Astrocyte of the hippocampus (primary cell): ENCODE results near the gene LAMA2.

ENCODE experiments used
- DNase-seq: peaks from one replicate; pipeline ENCODE4 v3.0.0; 2011; ENCODE audit warnings: low read depth, low spot score

LAMA2 gene

DNA sequence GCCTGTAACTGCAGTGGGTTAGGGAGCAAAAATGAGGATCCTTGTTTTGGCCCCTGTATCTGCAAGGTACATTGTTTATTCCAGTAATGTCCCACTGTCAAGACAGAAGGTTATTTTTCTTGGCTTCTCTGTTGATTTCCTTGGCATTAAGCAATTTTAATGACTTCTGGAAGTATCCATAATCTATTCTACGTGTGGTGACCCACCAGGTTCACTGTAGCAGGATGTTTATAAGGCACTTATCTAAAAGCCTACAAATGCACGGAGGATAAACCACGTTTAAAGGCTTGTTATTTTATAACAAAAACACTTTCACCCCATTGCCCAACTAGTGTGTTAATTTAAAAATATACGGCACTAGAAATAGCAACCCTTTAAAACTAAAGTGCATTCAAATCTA is 294.9 kb downstream of the LAMA2 start:
- no peak for DNase-seq

DNA sequence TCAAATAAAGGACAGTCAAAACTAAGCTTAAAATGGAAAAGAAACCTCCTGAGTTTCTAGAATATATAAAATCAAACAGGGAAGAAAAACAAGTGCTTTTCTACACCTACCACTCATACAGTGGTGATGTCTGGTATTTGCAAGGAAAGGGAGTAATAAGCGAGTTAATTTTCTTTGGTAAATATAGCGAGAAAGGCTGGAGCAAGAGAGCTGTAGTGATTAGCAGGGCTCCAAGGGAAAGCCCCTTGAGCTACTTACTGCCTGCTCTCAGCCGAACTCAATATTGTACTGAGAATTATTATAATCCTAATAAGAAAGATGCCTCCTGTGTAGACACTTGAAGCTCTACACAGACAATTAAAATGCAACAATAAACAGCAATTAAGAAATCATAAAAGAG is 296.3 kb downstream of the LAMA2 start:
- no peak for DNase-seq

GRCh38 chr6:129181001-129181400 is 298.1 kb downstream of the LAMA2 start:
- no peak for DNase-seq

DNA sequence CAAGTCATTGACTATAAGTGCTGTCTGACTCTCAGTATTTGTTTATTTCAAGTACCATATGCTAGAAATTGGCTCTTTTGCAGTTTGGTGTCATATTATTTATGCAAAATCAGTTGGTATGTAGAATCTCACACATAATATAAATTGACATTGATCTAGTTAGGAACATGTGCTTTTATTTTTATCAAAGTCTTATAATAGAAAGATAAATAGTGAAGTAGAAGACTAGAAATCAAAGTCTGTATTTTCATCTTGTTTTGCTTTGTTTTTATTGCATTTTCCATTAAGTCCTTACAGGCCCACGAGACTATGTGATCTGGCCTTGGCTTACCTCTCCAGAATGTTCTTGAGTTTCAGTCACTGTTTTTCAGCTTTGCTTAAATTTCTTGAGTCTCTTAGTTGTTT is 300.3 kb downstream of the LAMA2 start:
- DNase-seq, result no peak

GRCh38 chr6:129183681-129184301 is 300.9 kb downstream of the LAMA2 start:
- DNase-seq, result no peak

GRCh38 chr6:129184324-129184723 is 301.4 kb downstream of the LAMA2 start:
- DNase-seq, result no peak

- no peak for DNase-seq
These were observed 301.9 kb downstream of the LAMA2 start for GRCh38 chr6:129184808-129185366.

DNA sequence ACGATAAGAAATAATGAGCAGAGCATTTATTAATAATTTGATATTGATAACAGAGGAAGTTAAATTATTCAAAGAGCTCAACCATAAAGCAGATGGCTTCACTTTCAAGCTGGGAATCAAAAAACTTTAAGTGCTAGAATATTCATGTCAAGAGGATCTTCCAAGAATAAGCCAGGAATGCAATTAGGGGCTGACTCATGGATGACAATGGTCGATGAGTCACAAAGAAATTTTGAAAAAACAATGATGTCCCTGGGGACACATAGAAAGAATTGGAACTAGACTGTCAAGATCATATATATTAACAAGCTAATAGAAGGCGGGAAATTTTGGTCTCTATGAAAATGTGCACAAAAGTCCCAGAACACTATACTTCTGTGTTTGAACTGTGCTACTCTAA is 304.1 kb downstream of the LAMA2 start:
- DNase-seq, result peak; percentile 64

DNA sequence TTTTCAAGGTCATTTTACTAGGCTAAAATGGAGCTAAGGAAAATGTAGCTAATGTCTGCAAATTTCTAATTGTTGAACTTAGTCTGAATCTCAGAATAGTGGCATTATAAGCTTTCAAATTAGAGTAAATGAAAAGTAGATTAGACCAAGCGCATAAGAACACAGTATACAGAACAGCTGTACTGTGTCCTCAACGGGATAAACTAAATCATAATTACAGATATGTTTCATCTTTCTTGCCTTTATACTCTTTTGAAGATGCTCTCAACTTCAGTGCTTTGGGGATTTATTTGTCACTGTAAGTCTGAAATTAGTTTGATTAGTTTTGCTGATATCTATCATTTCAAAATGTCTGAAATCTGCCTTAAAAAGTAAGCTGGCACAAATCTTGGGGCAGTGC is 305.4 kb downstream of the LAMA2 start:
- no peak for DNase-seq

- DNase-seq, result no peak
These were observed 305.9 kb downstream of the LAMA2 start for GRCh38 chr6:129188795-129189194.

DNA sequence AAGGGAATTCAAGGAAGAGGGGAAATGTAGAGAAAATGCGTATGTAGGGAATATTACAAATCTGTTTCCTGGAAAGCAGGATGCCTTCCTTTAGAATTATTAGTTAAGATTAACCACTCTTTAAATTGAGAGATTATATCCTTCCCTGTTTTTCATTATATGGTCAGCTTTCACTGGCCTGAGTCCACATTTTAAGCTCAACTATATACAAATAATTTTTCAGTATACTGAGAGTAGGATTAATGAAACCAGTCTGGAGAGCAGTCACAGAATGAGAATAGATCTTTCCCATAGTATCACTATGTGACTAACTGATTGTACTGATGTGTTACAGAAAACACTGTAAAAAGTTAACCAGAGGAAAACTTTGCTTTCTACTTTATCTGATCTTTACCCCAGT is 306.3 kb downstream of the LAMA2 start:
- DNase-seq, result no peak

GRCh38 chr6:129191235-129191634 is 308.3 kb downstream of the LAMA2 start:
- no peak for DNase-seq

DNA sequence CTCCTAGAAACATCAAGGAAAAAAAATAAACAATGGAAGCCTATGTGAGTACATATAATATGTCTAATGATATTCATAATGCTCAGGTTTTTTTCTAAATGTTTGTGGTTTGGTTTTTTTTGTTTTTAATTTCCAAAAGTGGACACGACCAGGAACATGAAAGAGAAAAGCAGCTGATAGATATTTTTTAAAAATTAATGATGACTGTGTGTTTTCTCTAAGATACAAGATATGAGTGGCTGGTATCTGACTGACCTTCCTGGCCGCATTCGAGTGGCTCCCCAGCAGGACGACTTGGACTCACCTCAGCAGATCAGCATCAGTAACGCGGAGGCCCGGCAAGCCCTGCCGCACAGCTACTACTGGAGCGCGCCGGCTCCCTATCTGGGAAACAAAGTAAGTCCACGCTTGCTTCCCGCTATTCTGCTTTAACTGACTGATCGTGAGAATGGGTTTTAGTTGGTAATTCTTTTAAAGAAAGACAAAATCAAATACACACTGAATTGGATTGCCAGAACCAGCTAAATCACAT is 309.6 kb downstream of the LAMA2 start:
- no peak for DNase-seq

DNA sequence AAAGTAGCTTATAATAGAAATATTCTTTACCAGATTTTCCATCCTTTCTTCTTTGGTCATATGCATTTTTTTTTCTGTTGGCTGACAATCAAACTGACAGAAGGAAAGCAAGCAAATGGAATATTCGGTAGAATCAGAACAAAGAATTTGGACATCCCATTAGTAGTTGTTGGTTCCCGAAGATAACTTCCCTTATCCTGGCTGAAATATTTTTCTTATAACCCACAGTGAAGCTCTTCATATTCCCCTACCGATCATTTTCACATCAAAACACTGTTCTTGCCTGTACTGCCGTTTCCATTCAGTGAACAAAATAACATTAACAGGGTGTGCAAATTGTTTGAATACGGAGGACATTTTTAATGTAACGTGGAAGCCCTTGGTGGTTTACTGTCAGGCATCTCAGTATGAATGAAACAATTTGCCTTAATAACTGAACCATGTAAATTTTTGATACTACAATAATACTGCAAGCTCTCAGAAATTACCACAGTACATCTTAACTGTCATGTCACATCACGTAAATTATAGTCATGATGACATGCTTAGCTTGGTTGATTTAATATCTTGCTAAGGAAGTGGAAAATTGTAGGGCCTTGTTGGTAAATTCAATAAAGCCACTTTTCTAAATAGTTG is 311.5 kb downstream of the LAMA2 start:
- DNase-seq, result no peak

DNA sequence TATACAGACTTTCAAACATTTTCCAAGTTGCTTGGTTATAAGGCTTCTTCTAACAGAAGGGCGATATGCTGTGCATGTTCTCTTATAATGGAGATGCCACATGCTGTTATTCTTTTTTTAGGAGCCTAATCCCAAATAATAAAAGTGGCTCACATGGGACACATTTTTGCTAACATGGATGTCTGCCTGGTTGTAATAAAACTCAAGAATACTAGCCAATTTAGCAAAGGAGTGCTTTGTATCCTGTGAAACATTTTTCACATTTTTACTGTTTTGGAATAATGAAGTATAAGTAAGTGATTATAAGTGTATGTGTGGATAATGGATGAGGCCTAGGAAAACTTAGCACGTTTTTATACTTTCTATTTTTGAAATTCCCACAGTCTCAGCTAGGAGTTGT is 312.2 kb downstream of the LAMA2 start:
- DNase-seq, result no peak

DNA sequence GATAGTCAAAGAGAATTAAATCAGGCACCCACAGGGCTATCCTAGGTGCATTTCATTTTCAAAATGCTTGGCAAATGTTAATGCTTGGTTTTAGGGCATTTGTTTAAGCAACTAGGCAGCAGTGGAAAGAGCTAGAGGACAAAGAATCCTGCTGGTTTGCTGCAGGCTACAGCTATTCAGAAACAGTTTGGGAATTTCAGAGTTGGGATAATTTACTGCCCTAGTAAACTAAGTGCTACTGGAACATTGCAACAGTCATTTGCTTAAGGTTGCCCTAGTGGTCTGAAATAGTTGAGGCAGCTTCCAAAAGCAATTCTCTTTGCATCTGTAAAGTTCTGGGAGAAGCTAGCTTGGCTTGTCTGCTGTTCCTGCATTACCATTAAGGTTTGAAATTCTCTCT is 312.7 kb downstream of the LAMA2 start:
- DNase-seq, result no peak

DNA sequence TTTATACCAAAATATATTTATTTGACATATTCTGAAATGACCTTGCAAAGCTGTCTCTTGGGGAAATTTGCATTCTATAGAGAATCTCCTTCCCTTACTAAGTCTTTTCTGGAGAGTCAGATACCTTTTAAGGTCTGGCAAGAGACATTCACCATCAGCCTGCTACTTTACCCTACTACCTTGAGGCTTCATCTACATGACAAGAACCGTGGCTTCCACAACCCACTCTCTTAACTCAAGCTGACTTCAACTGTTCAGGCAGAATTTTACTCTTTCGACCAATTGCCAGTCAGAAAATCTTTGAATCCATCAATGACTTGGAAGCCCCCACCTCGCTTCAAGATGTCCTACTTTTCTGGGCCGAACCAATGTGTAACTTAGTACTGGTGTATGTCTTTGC is 314.2 kb downstream of the LAMA2 start:
- DNase-seq, result no peak

- DNase-seq, result no peak
These were observed 317.2 kb downstream of the LAMA2 start for GRCh38 chr6:129200151-129200550.

- peak; percentile 44 for DNase-seq
These were observed 320.4 kb downstream of the LAMA2 start for GRCh38 chr6:129203190-129203900.

DNA sequence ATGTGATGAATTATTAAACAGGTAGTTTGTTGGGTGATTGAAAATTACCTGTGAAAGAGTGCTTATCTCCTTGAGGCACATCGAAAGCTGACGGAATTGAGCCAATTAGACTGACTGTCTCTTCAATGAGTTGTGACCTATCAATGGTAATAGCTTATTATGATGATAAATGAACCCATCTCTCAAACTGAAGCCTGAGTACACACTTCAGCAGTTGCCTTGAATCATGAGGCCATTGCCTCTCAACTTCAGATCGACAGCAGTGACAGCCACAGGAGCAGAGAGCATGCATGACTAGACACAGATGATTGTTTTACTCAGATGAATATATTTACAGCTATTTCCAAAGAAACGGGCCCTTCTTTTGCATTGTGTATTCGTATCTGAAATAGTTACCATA is 323.9 kb downstream of the LAMA2 start:
- no peak for DNase-seq

GRCh38 chr6:129207832-129208231 is 324.9 kb downstream of the LAMA2 start:
- no peak for DNase-seq

DNA sequence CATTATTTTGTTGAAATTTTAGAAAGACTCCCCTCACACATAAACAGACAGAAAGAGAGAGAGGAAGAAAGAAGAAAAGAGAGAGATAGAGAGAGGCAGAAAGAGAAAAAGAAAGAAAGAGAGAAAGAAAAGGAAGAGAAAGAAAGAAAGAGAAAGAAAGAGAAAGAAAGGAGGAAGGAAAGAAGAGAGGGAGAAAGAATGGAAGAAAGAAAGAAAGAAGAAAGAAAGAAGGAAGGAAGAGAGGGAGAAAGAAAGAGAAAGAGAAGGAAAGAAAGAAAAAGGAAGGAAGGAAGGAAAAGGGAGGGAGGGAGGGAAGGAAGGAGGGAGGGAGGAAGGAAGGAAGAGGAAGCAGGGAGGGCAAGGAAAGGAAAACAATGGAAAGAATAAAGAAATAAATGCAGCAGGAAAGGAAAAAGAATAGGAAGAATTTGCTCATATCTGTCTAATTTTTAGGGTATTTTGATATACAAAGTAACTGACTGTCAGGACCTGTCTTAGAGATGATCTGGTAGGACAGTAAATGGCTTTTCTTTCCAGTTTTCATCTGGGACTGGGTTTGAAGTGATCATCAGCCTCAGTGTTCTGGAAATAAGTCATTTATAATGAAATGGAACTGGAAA is 325.6 kb downstream of the LAMA2 start:
- no peak for DNase-seq
